ENCODE measurements around the gene NEK11.
A peak's percentile ranks its signal among the peaks of the same experiment; 100 is the strongest.

The NEK11 gene, protein sequence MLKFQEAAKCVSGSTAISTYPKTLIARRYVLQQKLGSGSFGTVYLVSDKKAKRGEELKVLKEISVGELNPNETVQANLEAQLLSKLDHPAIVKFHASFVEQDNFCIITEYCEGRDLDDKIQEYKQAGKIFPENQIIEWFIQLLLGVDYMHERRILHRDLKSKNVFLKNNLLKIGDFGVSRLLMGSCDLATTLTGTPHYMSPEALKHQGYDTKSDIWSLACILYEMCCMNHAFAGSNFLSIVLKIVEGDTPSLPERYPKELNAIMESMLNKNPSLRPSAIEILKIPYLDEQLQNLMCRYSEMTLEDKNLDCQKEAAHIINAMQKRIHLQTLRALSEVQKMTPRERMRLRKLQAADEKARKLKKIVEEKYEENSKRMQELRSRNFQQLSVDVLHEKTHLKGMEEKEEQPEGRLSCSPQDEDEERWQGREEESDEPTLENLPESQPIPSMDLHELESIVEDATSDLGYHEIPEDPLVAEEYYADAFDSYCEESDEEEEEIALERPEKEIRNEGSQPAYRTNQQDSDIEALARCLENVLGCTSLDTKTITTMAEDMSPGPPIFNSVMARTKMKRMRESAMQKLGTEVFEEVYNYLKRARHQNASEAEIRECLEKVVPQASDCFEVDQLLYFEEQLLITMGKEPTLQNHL

DNA sequence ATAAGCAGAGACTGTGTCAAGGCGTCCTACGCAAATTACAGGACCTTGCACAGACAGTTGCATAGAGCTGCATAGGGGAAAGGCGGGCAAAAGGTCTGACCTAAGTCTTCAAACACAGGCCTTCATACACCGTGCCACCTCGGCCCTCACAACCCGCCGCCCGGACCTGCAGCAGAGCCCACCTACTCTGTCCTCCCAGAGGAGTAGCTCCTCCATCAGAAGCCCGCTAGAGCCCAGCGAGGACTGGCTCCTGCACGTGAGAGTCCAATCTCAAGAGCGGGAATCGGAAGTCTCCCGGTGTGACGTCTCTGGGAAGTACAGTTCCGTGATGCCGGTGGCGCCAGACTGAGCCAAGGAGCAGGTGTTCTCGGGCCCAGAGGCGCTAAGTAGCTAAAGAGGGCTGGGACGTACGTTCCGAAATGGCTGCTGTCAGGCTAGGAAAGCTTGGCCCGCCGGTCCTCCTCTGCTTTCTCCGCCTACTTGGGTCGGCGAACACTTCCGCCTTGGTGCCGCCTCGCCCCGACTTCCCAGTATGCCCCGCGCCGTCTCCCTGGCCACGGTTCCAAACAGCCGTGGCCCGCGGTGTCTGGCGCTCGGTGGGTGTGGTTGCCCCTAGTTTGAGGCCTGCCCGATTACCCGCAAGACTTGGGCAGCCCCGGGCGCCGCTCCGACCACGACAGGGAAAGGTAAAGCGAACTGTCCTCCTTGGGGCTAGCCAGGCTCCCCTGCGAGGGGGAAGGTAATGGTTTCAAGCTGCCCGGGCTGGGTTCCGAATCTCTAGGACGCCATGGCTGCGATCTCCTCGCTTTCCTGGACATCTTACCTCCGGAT lies at the start of gene NEK11, which contains the start of gene ASTE1:
TSS of gene NEK11 (plus strand) at position 557 of the 831 bp plus-strand sequence. CDS start 2,832 bp downstream, outside the sequence.
TSS of gene ASTE1 (minus strand) at position 505 of the 831 bp plus-strand sequence. CDS start 1,519 bp downstream, outside the sequence.
- peak; percentile 89 to 91 for DNase-seq

DNA sequence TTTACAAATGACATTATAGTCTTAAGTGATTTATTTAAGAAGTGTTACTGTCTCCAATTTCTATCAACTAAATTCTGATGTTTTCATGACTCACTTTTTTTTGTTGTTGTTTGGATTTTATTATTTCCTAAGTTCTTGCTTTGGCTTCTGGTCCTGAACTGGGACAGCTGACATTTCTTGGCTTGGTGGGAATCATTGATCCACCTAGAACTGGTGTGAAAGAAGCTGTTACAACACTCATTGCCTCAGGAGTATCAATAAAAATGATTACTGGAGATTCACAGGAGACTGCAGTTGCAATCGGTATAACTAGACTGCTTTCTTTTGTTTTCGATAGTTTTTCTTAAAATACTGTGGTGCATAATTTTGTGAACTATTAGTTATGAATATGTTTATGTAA lies 47.6 kb upstream of the NEK11 start:
- DNase-seq = no peak

DNA sequence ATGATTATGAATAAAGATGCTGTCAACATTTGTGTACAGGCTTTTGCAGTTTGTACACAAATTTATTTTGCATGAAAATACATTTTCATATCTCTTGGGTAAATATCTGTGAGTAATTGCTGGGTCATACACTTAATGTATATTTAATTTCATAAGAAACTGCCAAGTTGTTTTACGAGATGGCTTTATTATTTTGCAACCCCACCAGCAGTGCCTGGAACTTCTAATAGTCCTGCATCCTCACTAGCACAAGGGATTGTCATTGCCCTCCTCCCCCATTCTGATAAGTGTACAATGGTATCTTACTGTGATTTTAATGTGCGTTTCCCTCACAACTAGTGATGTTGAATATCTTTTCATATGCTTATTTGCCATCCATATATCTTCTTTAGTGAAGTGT lies 45.2 kb upstream of the NEK11 start:
- no peak for DNase-seq

DNA sequence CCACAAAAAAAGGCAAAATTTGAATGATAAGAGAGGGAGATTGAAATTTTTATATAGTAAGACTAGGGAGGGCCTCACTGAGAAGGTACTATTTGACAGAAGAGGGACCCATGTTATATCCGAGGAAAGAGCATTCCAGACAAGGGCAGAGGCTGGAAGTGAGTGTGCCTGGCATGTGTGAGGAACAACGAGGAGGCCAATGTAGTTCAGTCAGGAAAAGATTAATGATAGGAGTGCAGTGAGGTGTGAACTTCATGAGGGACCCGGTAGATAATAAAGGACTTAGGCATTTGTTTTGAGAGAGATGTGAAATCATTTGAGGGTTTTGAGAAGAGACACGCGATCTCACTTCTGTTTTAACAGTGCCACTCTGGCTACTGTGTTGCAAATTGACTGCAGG lies 36.4 kb upstream of the NEK11 start:
- no peak for DNase-seq

DNA sequence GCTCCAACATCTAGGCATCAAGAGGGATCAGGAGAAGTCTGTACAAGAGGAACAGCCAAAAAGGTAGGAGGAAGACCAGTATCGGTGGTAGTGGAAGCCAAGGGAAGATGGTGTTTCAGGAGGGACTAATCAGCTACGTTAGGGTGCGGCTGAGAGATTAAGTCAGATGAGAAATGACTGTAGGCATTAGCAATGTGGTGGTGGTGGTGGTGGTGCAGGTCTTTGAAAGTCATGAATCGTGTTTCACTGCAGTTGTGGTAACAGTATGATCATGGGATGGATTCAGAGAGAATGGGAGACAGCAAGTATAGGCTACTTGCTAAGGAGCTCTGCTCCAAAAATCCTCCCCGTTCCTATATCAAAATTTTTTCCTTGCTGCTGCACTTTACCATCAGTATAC lies 35.6 kb upstream of the NEK11 start:
- no peak for DNase-seq

DNA sequence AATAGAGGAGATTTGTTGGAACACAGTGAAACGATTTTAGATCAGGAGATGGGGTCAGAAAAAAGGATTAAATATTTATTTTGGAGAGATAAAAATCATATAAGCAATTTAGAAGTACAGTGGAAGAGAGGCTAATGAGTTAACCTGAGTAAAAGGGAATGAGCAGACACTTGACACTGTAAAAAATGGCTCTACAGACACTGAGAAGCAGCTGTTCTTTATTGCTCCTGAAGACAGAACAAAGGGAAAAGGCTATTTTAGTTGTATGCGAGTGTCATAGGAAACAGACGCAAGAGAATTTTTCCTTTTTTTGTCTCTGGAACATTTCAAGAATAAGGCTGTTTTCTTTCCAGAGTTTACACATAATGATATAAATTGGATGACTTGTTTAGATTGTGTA lies 34.3 kb upstream of the NEK11 start:
- no peak for DNase-seq

DNA sequence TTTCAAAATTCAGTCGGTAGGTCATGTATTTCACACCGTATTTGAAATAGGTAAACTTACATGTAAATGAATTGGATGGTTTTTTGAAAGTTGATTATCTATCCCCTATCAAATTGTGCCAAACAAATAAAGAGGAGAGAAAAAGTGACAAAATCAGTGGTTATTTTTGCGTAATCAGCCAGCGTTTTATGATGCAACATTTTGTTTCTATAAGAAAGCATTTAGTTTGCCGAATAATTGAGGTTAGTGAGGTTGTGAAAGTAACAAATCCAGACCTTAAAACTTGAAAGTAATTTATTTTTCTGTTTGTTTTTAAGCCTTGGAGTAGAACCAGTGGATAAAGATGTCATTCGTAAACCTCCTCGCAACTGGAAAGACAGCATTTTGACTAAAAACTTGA lies 29.4 kb upstream of the NEK11 start:
- no peak for DNase-seq

DNA sequence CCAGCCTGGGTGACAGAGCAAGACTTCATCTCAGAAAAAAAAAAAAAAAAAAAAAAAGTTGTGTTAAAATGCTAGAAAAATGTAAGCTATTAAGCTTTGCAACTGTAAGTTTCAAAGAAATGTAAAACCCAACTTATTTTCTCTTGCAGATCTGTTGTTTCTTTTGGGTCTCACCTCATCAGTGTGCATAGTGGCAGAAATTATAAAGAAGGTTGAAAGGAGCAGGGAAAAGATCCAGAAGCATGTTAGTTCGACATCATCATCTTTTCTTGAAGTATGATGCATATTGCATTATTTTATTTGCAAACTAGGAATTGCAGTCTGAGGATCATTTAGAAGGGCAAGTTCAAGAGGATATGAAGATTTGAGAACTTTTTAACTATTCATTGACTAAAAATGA lies 25.6 kb upstream of the NEK11 start:
- DNase-seq = no peak

DNA sequence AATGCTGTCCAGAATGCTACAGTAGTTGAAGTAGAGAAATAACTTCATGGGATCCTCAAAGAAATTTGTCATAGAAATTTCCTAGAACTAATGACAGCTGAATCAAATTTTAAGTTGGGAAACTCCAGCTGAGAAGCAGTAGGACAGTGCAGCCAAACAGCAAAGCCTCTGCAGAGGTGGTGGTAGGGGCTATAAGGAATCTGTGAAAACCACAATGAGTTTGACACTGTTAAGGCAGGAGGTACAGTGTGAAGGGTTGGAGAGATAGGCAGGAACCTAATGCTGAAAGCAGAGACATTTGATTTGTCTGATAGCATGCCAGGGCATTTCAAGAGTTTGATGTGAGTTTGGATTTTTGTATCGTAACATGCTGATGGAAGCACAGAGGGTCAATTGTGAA lies 22.1 kb upstream of the NEK11 start:
- no peak for DNase-seq

DNA sequence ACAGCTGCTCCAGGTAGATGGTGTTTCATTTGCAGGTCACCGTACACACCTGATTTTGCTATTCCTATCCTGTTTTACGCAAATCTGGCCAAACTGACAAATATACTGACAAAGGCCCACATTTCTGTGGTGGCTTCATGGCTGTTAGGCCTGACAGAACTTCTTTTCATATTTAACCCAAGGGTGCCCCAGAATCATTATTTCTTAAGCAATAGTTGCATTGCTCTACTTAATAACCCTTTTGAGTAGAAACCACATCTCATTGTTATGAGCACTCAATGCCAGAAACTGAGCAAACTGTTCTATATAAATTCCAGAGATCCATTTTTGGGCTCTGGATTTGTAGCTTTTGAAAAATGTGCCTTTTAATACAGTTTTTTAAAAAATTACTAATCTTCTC lies 19.4 kb upstream of the NEK11 start:
- no peak for DNase-seq

DNA sequence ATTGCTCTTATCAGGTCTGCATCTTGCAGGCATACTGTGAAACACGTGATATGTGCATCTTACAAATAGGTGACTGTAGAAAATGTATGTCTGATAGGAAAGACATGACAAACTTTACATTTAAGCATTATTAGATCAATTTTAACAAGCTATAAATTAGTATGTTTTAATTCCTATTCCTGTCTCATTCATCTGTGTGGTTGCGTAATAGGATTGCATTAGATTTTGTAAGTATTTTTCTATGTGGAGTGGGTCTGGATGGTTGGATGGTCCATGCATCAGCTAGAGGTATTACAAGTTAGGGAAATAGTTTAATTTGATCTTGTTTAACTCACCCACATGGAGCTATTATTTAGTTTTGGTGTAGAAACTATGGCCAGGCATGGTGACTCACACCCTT lies 18.9 kb upstream of the NEK11 start:
- DNase-seq = no peak

DNA sequence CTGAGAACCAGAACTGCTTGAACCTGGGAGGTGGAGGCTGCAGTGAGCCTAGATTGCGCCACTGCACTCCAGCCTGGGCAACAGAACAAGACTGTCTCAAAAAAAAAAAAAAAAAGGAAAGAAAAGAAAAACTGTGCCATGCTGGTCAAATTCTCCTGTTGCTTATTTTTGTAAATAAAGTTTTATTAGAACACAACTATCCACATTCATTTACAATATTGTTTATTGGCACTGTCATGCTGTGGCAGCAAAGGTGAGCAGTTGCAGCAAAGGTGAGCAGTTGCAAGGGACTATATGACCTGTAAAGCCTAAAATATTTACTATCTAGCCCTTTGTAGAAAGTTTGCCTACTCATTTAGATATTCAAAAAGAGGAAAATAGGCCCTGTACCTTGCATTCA lies 18.4 kb upstream of the NEK11 start:
- no peak for DNase-seq

DNA sequence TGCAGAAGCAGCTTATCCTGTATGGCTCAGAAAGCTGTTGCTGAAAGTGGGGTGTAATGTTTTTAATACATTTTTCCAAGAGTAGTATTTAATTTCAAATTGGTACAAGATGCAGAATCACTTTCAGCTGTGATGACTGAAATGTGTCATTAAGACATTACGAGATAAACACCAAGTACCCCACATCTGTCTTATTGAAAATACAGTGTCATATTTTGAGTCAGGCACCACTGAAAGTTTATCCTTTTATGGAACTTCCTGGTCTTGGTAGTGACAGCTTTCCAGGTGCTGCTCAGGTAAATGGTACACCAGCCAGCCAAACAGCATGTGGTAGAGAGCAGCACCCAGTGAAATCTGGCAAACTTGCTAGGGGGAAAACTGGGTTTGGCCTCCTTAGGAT lies 17.0 kb upstream of the NEK11 start:
- DNase-seq = no peak

DNA sequence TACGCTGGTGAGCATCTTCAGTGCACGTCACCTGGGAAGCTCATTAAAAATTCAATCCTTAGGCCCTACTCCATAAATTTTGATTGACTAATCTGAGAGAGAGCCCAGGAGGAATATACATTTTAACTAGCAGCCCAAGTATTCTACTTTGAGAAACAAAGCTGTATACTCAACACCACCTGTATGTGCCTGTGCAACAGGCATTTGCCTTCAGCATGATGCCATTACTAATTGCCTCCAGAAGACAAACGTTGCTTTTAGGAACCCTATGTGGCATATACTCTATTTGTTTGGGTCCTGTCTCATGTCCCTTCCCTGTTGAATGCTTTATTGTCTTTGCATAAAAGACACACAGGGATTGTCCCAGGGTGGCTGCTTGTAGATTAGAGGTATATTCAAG lies 7.7 kb upstream of the NEK11 start:
- no peak for DNase-seq

DNA sequence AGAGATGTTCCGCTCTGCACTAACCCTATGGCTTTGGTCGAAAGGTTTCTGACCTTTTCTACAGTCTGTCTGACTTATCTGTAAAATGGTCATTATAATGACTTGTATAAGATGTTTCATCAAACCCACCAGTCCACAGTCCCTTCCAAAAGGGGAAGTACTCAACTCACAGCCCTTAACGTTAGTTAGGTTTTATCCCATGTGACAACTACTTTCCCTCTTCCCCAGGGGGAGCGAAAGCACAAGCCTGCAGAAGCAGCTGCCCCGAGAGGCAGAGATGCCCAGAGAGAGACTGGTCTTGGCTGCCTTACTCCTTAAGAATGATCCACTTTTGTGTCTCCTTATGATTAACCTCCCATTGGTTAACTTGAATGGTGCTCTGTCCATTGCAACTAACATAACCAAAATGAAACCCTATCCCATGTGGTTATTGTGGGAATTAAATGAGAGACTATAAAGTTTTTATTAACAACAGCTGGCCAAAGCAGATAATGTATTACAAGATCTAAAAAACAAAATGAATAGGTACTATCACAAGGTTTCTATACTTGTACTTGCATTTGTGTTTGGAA lies 6.5 kb upstream of the NEK11 start:
- no peak for DNase-seq

DNA sequence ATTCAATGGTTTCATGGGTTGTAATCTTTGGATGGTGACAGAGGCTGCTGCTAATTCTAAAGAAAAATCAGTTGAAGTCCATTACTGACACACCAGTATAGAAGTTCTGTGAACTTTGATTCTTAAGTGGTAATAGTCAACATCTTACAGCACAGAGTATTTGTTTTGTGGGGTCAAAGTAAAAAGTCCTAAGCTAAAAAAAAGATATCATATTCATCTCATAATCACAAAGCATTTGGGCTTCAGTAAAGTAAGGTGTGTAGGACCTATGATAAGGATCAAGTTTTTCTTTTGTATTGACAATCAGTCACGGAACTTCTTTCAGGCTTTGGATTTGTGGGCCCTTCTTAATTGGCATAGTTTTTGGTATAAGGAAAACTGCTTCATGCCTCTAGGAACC lies 1.1 kb upstream of the NEK11 start:
- DNase-seq = no peak

DNA sequence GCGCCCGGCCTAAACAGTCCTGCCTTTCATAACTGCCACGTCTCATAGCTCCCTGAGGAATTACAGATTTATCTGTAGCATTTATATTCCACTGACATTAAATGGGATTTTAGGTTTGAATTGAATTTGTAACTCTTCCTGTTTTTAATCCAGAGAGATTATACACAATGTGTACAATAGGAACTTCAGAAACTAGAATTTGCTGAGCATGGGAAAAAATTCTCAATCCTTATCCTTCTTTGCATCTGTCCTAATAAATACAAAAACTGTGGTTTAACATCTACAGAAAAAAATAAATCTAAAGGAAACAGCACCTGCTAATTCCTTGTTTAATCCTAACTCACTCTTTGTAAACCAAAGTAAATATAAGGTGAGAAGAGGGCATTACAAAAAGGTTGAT lies 2.2 kb downstream of the NEK11 start:
- no peak for DNase-seq

DNA sequence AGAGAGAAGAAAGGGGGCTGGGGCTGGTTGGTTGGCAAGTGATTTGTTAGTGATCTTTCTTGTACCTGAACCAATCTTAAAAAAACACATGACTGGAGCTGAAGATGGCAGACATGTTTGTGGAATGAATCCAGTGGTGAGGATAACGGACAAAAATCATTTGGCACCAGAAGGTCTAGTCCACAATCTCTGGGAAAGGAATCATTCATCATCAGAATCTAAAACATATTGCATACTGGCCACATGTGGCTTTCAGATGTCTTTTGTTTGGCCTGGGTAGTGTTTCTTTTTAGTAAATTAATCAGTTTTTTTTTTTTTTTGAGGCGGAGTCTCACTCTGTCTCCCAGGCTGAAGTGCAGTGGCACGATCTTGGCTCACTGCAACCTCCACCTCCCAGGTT lies 5.0 kb downstream of the NEK11 start:
- DNase-seq = no peak

DNA sequence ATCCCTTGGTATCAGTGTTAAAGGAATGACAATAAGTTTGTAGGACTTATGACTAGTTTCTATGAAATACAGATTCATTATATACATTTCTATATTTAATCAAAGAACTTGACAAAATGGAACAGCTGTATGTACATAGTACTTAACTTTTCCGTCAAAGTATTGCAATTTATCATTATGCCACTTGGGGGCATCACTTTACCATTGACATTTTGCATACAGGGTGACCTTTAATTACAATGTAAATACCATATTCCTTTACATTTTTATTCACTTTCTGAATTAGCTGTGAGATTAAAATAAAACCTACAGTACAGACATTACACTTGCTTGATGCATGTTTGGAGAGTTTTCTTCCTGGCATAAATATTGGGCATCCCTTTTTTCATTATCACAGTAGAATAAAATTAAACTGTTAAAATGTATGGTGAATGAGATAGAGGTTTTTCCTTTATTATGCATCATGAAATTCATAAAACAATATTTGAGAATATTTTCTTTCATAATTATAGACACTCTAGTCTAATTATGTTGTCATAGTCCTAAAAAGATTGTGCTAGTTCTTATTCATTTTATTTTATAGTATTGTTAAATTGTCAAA lies 6.9 kb downstream of the NEK11 start:
- no peak for DNase-seq

DNA sequence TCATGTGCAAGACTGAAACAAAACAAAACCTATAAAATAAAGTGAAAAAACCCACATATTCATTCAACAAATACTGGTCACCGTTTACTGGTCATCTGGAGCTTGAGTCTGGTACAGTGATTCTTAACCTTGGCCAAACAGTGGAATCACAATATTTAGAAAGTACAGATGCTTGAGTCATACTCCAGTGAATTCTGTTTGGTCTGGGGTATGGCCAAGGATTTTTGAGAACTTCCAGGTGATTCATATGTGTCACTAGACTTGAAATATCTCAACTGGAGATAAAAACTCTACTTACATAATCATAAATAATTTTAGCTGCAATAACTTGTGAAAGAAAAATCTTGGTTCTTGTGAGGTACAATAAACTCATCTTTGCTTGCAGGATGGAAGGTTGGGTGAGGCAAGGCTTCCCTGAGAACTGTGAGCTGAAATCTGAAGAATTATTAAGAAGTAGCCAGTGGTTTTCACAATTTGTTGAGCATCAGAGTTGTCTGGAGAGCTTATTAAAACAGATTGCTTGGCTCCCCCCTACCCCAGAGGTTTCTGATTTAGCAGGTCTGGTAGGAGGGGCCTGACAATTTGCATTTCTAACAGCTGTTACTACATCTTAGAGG lies 9.6 kb downstream of the NEK11 start:
- no peak for DNase-seq

DNA sequence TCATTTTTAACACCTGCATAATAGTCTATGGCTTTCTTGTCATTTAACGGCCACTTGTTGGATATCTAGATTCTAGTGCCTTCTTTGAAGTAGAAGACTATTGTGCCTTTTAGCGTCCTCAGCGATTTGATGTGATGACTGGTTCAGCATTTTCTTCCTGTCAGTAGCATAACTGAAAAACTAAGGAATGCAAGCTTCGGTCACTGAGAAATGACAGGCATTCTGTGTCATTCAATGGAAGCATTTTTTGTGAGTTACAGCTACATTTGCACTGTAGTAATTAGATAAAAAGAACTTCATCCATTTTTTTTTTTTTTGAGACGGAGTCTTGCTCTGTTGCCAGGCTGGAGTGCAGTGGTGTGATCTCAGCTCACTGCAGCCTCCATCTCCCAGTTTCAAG lies 10.3 kb downstream of the NEK11 start:
- DNase-seq = no peak

DNA sequence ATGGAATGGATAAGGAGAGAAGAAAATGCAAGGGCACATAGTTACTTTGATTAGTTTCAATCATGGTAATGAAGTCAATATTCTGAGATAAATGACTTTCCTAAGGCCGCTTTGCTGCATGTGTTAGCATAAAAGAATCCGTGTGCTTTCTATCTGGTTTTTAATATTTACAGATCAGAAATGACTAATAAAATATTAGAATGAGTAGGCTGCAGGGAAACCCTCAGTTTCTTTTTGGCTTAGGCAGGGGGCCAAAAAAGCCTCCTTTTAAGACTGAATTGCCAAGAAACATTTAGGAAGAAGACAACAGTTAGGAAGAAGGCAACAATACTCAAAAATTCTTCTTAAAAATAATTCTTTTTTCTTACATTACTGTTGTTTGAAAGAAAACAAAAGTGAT lies 11.6 kb downstream of the NEK11 start:
- DNase-seq = no peak

All from stimulated activated CD4-positive, alpha-beta T cell treated with anti-CD3 and anti-CD28 coated beads, Interleukin-2, amount 100 ng/mL, for 24 hours (primary cell).